Measurements from ENCODE around the gene RBM42. TPM values are rescaled to one million over a fixed set of nuclear protein-coding genes. Genes with fewer than 3 reads are reported as not detected.

Gene RBM42
- total and polyA plus RNA-seq, 2 of the 13 experiments (the other 11 are each of a cell fraction or from before 2014, with no cell fraction given) = 27.2 to 55.3 TPM

- no peak for ATAC-seq
- Histone ChIP-seq H3K4me3 (replicated peaks in 1 of 3; ENCODE audit: insufficient read depth in 1 of 3, low read depth in 2 of 3, low read length in 3 of 3) (peak overlapping the region; percentile 66 to 81 (median 70); a peak in 5 of 6 replicates), H4K20me1 (ENCODE audit: insufficient read depth, low read length) (no peaks in the 10 kb centered on the region), H3K36me3 (replicated peaks in 1 of 2; ENCODE audit: control insufficient read depth in 1 of 2, insufficient read depth in 2 of 2, low read length in 2 of 2) (peaks cover 0 to 2% of the 10 kb centered on the region in 2 experiments; a peak in 1 of 5 replicates), H2AFZ (ENCODE audit: low read length) (no peak overlapping the region), H3K9me3 (ENCODE audit: low read length) (no peaks in the 10 kb centered on the region), H3K79me2 (ENCODE audit: insufficient read depth, low read length) (no peaks in the 10 kb centered on the region), H3K4me2 (ENCODE audit: low read depth, low read length) (peak overlapping the region; percentile 97), H3K27ac (ENCODE audit: extremely low read length, insufficient read depth, low read length) (peak overlapping the region; percentile 79), H3K9ac (ENCODE audit: insufficient read depth, low read depth, low read length) (peak overlapping the region; percentile 75), H3K27me3 (ENCODE audit: control insufficient read depth in 1 of 2, insufficient read depth in 2 of 2, low read length in 2 of 2) (no peaks in the 10 kb centered on the region), H3K4me1 (ENCODE audit: insufficient read depth, low read length) (peaks cover 53% of the 10 kb centered on the region)
- in situ Hi-C loops (cut with HindIII; ENCODE audit: extremely low pct_ligation_motif_present, low pct_unique_long_range_greater_than_20kb) = loop anchor here (5.0 kb wide), 1 partner anchor 96 kb away; the partner anchor contains the start of gene TMEM147
- no peak for FAIRE-seq
- DNase-seq (ENCODE audit: low spot score) = no peak
- 67% methylated on average over 11 of the region's 15 CpGs for WGBS (ENCODE audit: low lambda C conversion rate)
- intact Hi-C loops (cut with micrococcal nuclease; ENCODE audit: unreplicated experiment) = loop anchor here (10.0 kb wide), 1 partner anchor 88 kb away; no protein-coding TSS in a partner anchor
- ChIA-PET POLR2A (interaction anchor here (1.0 to 4.8 kb wide), 9 partner anchors 10 to 237 kb away, joined by 3 to 44 read pairs (median 4); partner anchors contain the start of genes PSENEN, RBM42 and U2AF1L4), CTCF (ENCODE audit: low intra/inter-chr PET ratio, low total read pairs) (interaction anchor here (1.4 kb wide), 1 partner anchor 75 kb away, joined by 4 read pairs; the partner anchor contains the start of gene KMT2B)
- TF ChIP-seq ZNF263 (CRISPR knock-in tag; IDR thresholded peaks at IDR 0.05) (peak; percentile 46), ZFP41 (CRISPR knock-in tag; IDR thresholded peaks at IDR 0.05; ENCODE audit: borderline replicate concordance) (0 out of 2 replicates have a peak, but pooled peaks have one; percentile 30), ZNF329 (CRISPR knock-in tag; IDR thresholded peaks at IDR 0.05; ENCODE audit: low read depth) (peak; percentile 11; the same call in 1 of the 2 replicates), ZNF256 (CRISPR knock-in tag; conservative IDR thresholded peaks at IDR 0.05) (no peak), ZBTB44 (CRISPR knock-in tag; IDR thresholded peaks at IDR 0.05) (no peak)
- TF ChIP-seq, protein P1, sequence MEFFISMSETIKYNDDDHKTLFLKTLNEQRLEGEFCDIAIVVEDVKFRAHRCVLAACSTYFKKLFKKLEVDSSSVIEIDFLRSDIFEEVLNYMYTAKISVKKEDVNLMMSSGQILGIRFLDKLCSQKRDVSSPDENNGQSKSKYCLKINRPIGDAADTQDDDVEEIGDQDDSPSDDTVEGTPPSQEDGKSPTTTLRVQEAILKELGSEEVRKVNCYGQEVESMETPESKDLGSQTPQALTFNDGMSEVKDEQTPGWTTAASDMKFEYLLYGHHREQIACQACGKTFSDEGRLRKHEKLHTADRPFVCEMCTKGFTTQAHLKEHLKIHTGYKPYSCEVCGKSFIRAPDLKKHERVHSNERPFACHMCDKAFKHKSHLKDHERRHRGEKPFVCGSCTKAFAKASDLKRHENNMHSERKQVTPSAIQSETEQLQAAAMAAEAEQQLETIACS (CRISPR knock-in tag; IDR thresholded peaks at IDR 0.05) = no peak
- BruUV-seq (replicated peaks) = no TSS peak
Observed at GRCh38 chr19:35642798-35643254, 14.0 kb downstream of the RBM42 start.
